Measurements from ENCODE around the gene CDAN1.

CDAN1 gene

GRCh38 chr15:42721916-42722315 lies 15.0 kb downstream of the CDAN1 start:
- in situ Hi-C loops (cut with HindIII; ENCODE audit: low pct_ligation_motif_present, low sequenced_read_pairs) = no loop called here
- peaks cover 45% of the 10 kb centered on the region for H3K36me3 ChIP-seq (replicated peaks)
- no peak for TF ChIP-seq CTCF (IDR thresholded peaks at IDR 0.05; ENCODE audit: low read depth, low read length, missing control alignments)
- H3K27me3 ChIP-seq (replicated peaks) = no peaks in the 10 kb centered on the region
- H3K27ac ChIP-seq = no peak overlapping the region
- H3K4me3 ChIP-seq (ENCODE audit: low read depth, low read length) = no peak overlapping the region
- no peak for DNase-seq

- Histone ChIP-seq H3K36me3 (replicated peaks) (peaks cover 40% of the 10 kb centered on the region), H3K27me3 (replicated peaks) (no peaks in the 10 kb centered on the region), H3K4me3 (ENCODE audit: low read depth, low read length) (no peak overlapping the region), H3K27ac (no peak overlapping the region)
- in situ Hi-C loops (cut with HindIII; ENCODE audit: low pct_ligation_motif_present, low sequenced_read_pairs) = no loop called here
- DNase-seq = no peak
- no peak for TF ChIP-seq CTCF (IDR thresholded peaks at IDR 0.05; ENCODE audit: low read depth, low read length, missing control alignments)
Observed at GRCh38 chr15:42721016-42721415, 15.9 kb downstream of the CDAN1 start.

GRCh38 chr15:42720071-42720470 lies 16.9 kb downstream of the CDAN1 start:
- Histone ChIP-seq H3K27me3 (replicated peaks) (no peaks in the 10 kb centered on the region), H3K27ac (no peak overlapping the region), H3K36me3 (replicated peaks) (peaks cover 32% of the 10 kb centered on the region), H3K4me3 (ENCODE audit: low read depth, low read length) (no peak overlapping the region)
- in situ Hi-C loops (cut with HindIII; ENCODE audit: low pct_ligation_motif_present, low sequenced_read_pairs) = no loop called here
- DNase-seq = no peak
- TF ChIP-seq CTCF (IDR thresholded peaks at IDR 0.05; ENCODE audit: low read depth, low read length, missing control alignments) = no peak

- in situ Hi-C loops (cut with HindIII; ENCODE audit: low pct_ligation_motif_present, low sequenced_read_pairs) = no loop called here
- Histone ChIP-seq H3K36me3 (replicated peaks) (peaks cover 24% of the 10 kb centered on the region), H3K27ac (no peak overlapping the region), H3K27me3 (replicated peaks) (no peaks in the 10 kb centered on the region), H3K4me3 (ENCODE audit: low read depth, low read length) (no peak overlapping the region)
- no peak for DNase-seq
- no peak for TF ChIP-seq CTCF (IDR thresholded peaks at IDR 0.05; ENCODE audit: low read depth, low read length, missing control alignments)
Observed at GRCh38 chr15:42719043-42719442, 17.9 kb downstream of the CDAN1 start.

GRCh38 chr15:42716626-42717025 lies 20.3 kb downstream of the CDAN1 start:
- in situ Hi-C loops (cut with HindIII; ENCODE audit: low pct_ligation_motif_present, low sequenced_read_pairs) = no loop called here
- Histone ChIP-seq H3K27ac (no peak overlapping the region), H3K27me3 (replicated peaks) (no peaks in the 10 kb centered on the region), H3K4me3 (ENCODE audit: low read depth, low read length) (no peak overlapping the region), H3K36me3 (replicated peaks) (peaks cover 12% of the 10 kb centered on the region)
- DNase-seq = peak; percentile 30
- TF ChIP-seq CTCF (IDR thresholded peaks at IDR 0.05; ENCODE audit: low read depth, low read length, missing control alignments) = no peak

- H3K4me3 ChIP-seq (ENCODE audit: low read depth, low read length) = no peak overlapping the region
- peaks cover 12% of the 10 kb centered on the region for H3K36me3 ChIP-seq (replicated peaks)
- DNase-seq = no peak
- in situ Hi-C loops (cut with HindIII; ENCODE audit: low pct_ligation_motif_present, low sequenced_read_pairs) = no loop called here
- H3K27ac ChIP-seq = no peak overlapping the region
- H3K27me3 ChIP-seq (replicated peaks) = no peaks in the 10 kb centered on the region
- TF ChIP-seq CTCF (IDR thresholded peaks at IDR 0.05; ENCODE audit: low read depth, low read length, missing control alignments) = no peak
Observed at GRCh38 chr15:42716125-42716524, 20.8 kb downstream of the CDAN1 start.

All from brain microvascular endothelial cell (primary cell).